NCI-H345 treated with DMSO at 0.1 percent for 48 hours (cell line): ENCODE results near the gene MED27.

Experiments used
- DNase-seq: peaks from one replicate; lab custom pipeline; 2025; ENCODE audit not compliant: unreplicated experiment; lab: John Stamatoyannopoulos, UW

MED27 gene, protein sequence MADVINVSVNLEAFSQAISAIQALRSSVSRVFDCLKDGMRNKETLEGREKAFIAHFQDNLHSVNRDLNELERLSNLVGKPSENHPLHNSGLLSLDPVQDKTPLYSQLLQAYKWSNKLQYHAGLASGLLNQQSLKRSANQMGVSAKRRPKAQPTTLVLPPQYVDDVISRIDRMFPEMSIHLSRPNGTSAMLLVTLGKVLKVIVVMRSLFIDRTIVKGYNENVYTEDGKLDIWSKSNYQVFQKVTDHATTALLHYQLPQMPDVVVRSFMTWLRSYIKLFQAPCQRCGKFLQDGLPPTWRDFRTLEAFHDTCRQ

DNA sequence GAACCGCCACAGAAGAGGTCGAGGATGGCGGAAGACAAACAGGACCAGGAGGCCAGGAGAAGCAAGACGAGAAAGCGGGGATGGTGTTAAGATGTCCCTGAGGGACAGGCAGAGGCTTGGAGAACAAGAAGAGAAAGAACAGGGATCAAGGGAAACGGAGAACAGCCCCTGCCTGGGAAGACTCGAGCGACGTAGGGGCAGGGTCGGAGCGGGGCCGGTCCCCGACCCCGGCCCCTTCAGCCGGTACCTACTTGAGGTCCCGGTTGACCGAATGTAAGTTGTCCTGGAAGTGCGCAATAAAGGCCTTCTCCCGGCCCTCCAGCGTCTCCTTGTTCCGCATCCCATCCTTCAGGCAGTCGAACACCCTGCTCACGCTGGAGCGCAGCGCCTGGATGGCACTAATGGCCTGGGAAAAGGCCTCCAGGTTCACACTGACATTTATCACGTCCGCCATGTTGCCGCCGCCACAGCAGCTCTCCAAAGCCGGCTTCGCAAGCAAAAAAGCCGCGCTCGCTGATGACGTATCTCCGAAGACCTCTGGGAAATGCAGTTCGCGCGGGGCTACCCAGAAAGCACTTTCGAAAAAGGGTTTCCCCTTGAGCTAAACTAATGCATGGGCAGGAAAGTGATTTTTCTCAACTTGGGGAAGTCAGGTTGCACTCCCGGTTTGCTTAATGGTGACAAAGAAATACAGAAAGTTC, at the start of gene MED27:
Gene MED27, minus strand, starts transcription at position 477 of the 701 bp plus-strand sequence. Its CDS starts 23 bp downstream, at position 454.
- DNase-seq = peak; percentile 79

DNA sequence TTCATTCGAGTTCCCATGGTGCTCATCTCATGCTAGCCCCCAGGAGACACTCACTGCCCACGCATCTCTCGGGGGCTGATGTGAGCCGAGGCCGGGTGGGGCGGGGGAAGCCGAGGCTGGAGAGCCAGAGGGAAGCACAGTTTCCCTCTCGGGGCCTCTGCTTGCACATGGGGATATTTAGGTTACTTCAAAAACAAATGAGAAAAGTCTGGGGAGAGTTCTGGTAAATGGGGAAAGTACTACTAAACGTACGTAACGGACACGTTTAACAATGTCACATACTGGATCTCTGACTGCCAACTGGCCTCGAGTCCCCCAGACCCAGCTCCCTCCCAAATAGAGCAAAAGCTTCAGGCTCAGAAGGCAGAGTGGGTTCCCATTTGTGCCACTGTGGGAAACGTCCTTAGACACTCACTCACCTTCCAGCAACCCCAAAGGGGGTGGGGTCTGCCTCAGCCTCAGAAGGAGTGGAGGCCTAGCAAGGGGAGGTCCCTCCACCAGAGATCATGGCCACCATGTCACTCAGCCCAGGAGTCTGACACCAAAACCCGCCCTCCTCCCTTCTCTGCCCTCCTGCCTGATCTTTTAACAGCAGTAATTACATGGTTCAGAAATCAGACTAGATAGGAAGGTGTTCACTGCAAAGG, 48.3 kb upstream of the MED27 start:
- DNase-seq = no peak

DNA sequence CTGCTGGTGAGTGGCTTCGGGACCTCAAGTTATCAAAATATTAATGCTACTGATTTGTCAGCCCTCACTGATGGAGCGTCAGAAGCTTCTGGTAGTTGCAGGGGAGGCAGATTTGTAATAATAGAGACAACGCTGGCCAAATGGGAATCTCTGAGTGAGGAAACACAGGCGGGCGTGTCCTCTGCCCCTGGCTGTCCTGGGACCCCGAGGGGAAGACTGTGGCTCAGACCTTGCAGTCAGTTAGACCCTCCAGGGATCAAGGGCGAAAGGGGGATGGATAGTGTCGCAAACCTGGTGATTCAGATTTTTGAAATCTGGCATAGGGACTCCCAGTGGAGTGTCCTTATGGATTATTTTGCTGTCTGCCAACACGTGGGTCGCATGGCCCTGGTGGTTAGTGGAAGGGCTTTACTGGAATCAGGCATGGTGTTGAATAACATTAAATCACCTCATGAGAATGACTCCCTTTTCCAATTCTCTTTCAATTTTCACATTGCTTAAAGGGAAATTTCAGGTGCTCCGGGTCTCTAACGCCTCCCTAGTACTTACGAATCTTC, 47.1 kb upstream of the MED27 start:
- DNase-seq = no peak

DNA sequence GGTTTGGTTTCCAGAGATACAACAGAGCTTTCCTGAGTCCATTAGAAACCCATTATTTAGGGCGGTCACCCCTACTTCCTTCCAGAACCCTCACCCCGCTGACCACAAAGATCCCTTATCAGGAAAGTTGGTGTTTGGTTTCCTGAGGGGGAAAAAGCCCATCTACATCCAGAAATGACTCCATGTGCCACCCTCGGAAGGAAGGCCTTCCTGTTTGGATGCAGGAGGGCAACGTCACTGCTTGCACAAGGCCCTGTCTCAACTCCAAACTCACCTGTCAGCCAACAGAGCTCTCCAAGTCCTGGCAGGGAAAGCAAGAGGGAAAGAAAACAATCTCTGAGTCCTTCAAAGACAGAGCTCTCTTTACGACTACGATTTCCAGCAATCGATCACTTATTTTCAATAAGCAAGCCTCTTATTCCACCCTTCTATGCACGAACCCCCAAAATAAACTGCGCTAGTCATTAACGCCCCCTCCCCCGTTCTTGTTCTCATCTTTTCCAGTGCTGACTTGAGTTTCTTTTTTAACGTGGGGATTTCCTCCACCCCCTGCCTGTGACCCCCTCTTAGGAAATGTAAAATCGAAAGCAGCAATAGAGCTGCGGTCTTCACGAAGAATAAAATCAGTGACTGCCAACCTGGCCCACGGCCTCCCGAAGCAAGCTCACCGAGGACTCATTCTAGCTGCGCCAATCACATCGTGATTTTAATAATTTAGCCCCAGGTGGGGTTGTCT, 46.4 kb upstream of the MED27 start:
- no peak for DNase-seq

DNA sequence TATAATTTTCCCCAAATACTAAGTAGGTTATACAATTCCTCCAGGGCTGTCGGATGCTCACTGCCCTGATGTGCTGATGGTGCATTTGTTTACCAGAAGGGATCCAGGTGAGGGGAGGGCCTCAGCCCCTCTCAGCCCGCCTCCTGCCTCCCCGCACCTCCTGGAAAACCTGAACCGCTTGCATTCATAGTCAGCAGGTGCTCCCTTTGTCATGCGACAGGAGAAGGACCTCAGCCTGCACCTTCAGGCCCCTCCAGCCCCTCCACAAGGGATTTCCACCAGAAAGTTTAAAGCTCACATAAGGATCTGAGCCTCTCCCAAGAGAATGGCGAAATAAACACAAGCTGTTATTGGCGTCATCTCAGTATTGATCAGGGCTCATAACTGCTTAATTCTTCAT, 45.7 kb upstream of the MED27 start:
- peak; percentile 0 for DNase-seq

DNA sequence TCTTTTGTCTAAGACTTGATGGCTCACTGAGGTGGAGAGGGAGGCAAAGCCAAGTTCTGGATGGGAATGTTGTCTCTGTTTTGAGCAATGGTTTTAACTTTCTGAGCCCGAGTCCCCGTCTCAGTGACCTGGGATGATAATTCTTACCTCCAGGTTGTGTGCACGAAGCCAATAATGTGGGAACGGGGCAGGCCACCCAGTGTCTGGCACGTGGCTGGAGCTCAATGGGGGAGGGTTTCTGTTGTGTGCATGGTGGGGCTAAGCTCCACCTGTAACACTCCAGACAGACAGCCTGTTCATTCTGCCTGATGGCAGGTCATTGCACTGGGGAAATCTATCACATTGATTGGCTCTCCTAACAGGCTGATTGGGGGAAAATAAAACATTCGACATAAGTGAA, 45.1 kb upstream of the MED27 start:
- no peak for DNase-seq

DNA sequence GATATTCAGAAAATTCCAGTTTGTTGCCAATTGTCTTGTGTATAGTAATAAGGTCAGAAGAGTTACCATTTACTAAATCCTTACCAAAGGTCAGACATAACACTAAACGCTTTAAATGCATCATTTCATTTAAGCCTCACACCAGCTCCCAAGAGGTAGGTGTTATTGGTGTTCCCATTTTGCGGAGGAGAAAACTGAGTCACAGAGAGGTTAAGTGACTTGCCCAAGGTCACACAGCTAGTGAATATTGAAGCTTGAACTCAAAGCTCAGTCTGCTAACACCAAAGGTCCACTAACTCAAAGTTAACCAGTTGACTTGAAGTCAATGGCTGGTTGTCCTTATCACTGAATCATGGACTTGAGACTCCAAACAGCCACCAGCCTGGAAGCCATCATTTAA, 41.4 kb upstream of the MED27 start:
- no peak for DNase-seq

DNA sequence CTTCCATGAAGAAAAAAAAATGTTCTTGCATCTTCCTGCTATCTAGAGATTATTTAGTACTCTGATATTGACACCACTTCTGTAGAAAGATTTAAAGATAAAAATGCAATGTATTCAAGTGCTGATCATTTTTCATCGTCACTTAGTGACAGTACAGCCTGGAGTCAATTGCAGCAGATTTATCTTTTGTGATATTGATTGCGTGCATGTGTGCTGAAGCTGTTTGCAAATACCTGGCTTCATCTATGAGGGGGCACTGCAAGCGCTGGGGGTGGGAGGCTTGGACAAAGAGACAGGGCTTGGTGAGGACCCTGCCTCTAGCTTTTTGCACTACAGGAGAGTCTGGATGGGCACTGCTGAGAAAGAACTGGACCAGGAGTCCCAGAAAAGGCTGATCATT, 38.0 kb upstream of the MED27 start:
- no peak for DNase-seq

DNA sequence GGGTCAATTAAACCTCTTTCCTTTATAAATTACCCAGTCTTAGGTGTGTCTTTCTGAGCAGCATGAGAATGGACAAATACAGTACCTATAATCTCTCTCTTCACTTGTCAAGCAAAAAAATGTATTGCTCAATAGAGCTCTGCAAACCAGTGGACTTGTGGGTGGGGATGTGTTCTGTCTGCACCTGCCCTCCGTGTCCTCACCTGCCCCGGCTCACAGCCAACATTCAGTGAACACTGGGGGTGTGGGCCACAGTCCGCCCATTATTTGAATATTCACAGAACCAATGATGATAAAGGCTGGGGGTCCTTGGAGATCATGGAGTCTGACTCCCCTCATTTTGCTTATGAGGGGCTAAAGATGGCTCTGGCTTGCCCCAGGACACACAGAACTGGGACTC, 36.9 kb upstream of the MED27 start:
- DNase-seq = no peak

DNA sequence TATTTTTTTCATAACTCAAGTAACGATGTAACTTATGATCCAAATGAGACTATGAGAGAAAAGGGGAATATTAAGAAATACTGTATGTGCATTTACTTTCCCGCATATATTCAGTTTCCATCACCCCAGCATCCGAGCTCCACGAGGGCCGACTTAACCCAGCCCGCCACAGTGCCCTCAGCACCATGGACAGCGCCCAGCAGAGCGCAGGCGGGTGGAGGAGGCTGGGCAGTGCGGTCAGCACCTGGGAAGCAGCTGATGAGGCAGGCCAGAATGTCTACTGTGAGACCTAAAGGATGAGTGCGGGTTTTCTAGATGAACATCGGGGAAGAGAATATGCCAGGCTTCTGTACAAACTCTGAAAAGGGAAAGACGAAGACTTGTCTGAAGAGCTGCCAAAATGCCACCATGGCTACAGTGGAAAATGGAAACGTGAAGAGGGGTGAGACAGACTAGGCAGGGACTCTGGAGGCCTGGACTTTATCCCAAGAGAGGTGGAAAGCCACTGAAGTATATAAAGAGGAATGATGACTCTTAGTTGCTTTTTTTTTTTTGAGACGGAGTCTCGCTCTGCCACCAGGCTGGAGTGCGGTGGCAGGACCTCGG, 34.5 kb upstream of the MED27 start:
- DNase-seq = no peak

DNA sequence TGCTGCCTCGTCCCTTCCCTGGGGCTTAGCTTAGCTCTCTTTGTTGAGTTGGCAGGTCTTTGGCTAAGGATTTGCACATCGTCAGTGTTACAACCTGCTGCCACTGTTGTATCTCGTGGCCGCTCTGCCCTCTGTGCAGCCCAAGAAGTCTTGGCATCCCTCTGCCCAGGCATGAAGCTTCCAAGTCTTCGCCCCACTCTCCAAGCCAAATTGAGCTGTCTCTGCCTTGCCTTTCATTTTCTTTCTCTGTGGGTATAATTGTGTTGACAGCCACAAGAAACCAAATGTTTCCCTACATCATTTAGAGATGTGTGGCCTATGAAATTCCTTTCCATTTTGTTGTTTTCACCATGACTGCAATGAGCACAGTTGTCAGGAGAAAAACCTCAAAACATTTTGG, 29.6 kb upstream of the MED27 start:
- no peak for DNase-seq

DNA sequence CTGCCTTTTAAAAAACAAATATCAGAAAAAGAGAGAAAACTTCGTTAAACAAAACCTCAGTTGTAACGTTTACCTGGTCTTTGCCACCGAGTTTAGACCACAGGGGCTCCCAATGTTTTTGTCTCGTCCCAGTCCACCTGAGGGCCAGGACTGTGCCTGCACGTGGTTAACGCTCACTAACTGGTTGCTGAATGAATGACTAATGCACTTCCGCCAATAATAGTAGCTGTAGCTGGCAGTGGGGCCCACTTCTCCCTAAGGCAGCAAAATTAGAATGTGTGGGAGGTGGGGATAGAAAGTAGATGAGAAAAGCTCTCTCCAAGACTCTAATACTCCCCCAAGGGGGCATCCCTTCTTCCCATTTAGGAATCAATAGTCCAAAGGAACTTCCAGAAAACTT, 29.1 kb upstream of the MED27 start:
- DNase-seq = no peak

DNA sequence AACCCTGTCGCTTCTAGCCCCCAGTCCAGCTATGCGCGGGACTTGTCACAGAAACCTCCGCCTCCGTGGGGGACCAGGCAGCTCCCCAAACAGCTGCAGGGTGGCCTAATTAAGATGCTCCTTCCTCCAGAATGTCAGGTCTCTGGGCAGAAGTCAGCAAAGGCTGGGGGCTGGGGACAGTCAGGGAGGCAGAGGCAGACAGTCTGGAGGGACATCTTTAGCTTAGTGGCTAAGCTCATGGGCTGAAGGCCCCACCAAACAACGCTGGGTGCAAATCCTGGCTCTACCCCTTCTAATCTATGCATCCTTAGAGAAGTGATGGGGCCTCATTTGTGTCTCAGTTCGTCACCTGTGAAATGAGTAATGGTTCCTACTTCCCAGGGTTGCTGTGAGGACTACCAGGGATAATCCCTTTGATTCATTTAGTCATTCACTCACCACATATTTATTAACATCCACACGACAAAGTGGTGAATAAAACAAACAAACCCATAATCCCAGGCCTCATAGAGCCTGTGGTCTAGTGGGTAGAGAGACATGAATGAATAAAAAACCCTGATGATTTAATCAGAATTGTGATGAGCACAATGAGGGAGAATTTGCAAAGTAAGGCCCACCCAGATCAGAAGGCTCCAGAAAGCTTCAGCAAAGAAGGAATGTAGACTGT, 20.2 kb upstream of the MED27 start:
- DNase-seq = no peak

DNA sequence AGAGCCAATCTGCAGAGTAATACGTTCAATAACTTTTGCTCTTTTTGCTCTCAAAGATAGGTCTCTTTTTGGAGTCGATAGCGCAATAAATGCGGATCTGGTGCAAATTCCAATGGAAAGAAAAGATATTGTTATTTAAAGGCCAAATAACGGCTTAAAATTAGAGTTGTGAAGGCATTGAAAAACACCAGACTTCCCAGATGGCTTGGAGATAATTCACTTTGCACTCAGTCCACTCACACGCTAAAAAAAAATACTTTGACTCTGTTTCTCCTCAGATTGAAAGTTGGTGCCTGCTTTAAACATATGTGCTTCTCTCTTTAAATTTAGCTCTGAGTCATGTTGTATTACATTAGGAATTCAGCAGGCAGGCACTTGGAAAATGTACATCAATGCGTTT, 19.5 kb upstream of the MED27 start:
- DNase-seq = no peak

DNA sequence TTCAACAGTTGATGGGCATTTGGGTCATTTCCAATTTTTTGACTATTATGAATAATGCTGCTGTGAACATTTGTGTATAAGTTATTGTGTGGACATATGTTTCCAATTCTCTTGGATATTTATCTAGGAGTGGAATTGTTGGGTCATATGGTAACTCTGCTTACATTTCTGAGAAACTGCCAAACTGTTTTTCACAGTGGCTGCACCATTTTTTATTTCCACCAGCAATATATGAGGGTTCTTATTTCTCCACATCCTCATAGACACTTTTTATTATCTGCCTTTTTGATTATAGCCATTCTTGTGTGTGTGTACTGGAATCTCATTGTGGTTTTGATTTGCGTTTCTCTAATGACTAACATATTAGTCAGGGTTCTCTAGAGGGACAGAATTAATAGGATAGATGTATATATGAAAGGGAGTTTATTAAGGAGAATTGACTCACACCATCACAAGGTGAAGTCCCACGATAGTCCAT, 14.7 kb upstream of the MED27 start:
- DNase-seq = no peak

DNA sequence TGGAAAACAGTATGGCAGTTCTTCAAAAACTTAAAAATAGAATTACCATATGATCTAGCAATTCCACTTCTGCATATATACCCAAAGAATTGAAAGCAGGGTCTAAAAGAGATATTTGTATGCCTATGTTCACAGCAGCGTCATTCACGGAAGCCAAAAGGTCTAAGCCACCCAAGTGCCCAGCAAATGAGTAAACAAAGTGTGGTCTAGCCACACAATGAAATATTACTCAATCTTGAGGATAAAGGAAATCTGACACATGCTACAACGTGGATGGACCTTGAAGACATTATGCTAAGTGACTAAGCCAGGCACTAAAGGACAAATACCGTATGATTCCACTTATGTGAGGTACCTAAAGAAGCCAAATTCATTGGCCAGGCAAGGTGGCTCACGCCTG, 11.1 kb upstream of the MED27 start:
- no peak for DNase-seq

DNA sequence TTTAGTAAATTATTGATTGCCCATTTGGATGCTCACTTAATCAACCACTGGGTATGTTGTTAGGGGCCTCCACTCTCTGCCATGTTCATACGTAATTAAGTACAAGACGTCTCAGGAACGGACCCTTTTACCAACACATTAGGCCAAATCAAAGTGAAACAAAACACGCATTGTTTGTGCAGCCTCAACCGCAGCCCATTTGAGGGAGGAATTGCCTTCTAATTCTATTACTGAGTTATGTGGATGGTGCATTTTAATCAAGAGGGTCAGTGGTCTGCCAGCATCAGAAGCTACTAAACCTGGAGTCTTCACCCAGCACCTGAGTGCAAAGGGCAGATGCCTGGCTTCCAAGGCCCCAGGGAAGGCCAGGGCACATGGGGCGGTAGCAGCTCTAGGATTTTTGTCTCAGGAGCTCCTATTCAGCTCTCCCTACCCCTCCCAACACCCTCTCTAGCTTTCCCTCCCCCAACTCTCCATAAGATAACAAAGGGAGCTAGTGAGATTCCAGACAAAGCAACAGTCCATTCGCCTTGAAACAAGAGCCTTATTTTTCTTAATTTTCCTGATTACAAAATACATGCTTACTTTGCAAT, 7.9 kb upstream of the MED27 start:
- DNase-seq = no peak

DNA sequence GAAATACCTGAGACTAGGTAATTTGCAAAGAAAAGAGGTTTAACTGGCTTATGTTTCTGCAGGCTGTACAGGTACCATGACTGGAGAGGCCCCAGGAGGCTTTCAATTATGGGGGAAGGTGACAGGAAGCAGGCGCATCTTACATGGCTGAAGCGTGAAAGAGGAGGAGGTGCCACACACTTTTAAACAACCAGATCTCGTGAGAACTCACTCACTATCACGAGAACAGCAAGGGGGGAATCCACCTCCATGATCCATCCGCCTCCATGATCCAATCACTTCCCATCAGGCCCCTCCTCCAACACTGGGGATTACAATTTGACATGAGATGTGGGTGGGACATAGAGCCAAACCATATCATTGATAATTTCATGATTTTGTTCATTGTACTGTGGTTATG, 2.5 kb upstream of the MED27 start:
- DNase-seq = no peak

DNA sequence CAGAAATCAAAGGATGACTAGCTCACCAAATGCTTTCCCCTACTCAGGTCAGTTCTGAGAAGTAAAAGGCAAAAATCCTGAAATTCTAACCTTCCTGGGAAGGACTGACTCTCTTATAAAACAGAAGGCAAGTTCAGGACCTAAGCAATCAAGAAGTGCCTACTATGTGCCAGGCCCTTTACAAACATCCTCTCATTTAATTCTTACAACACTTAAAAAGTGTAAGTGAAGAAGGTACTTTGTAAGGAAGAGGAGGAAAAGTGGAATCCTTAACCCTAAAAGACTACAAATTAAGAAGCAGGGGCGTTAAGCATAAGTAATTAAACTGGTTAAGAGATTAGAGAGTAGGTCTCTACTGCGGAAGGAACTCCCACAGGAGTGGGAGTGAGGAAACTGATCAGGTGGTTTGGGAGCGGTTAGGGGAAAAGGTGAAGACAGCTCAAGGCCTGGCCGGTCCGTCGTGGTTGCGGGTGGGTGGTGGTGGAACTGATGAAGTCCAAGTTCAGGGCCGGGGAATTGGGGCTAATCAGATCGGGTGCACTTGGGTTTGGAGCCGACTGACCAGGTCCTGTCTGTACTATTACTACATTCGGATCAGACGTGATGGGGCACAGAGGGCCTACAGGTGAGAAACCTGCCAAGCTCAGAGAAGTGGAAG, 839 bp downstream of the MED27 start:
- no peak for DNase-seq
